ENCODE measurements around the gene SLC5A2.

The SLC5A2 gene

DNA sequence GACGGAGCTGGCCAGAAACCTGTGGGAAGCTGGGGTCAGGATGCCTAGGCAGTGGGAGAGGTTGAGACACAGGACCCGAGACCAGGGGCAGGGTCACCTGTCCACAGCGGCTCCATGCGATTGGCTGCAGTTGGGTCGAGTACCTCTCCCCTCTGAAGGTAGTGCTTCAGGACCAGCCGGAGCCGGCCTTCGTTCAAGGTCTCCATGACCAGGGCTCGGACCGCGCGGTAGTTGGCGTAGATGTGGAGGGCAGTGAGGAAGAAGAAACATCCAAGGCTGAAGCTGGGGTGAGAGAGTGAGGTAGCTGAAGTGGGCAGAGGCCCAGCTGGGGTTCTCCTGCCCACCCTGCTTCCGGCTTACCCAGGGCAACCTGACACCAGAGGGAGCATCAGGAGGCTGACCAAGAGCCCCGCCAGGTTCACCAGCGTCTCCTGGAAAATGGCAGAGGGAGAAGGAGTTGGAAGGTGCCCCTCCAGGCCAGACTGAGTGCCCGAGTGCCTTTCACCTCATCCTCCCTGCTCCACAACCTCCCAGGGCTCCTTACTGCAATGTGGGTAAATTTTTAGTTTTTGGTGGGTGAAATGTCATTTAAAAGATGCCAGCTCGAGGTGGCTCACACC, 10.7 kb downstream of the SLC5A2 start:
- no peaks in the 10 kb centered on the region for H4K20me1 ChIP-seq (ENCODE audit: insufficient read depth, low read length)
- H3K4me2 ChIP-seq (ENCODE audit: low read length), result no peak overlapping the region
- TF ChIP-seq EZH2phosphoT487 (IDR thresholded peaks at IDR 0.05; ENCODE audit: low read depth), result no peak
- TF ChIP-seq, protein P1, sequence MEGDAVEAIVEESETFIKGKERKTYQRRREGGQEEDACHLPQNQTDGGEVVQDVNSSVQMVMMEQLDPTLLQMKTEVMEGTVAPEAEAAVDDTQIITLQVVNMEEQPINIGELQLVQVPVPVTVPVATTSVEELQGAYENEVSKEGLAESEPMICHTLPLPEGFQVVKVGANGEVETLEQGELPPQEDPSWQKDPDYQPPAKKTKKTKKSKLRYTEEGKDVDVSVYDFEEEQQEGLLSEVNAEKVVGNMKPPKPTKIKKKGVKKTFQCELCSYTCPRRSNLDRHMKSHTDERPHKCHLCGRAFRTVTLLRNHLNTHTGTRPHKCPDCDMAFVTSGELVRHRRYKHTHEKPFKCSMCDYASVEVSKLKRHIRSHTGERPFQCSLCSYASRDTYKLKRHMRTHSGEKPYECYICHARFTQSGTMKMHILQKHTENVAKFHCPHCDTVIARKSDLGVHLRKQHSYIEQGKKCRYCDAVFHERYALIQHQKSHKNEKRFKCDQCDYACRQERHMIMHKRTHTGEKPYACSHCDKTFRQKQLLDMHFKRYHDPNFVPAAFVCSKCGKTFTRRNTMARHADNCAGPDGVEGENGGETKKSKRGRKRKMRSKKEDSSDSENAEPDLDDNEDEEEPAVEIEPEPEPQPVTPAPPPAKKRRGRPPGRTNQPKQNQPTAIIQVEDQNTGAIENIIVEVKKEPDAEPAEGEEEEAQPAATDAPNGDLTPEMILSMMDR (IDR thresholded peaks at IDR 0.05; ENCODE audit: low read depth, low read length), result no peak

DNA sequence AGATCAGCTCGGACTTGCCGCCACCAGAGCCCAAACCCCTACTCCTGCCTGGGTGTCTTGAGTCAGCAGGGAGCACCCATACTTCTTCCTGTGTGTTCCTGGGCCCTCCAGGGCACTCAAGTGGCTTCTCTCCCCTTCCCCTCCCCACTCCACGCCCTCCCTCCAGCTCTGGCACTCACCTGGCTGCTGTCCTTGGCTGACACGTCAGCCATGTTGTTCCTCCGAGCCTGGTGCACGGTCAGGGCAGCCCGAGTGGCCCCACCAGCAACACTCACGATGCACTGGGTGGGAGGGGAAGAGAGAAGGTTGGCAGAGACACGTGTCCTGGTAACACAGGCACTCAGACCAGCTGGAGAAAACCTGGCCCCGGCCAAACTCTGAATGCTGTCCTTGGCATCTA, 13.7 kb downstream of the SLC5A2 start:
- no peaks in the 10 kb centered on the region for H3K4me1 ChIP-seq (ENCODE audit: low read length)
- H3K9ac ChIP-seq (ENCODE audit: low read length), result no peak overlapping the region
- no peaks in the 10 kb centered on the region for H3K9me3 ChIP-seq (ENCODE audit: insufficient read depth, low read length)
- H3K79me2 ChIP-seq (ENCODE audit: low read length), result no peaks in the 10 kb centered on the region
- no peak overlapping the region for H3K4me3 ChIP-seq (ENCODE audit: low read length)
- H3K27ac ChIP-seq (ENCODE audit: low read length), result no peak overlapping the region
- no peak overlapping the region for H3K4me2 ChIP-seq (ENCODE audit: low read length)
- no peaks in the 10 kb centered on the region for H4K20me1 ChIP-seq (ENCODE audit: insufficient read depth, low read length)
- peaks cover 19% of the 10 kb centered on the region for H3K36me3 ChIP-seq (replicated peaks; ENCODE audit: low read depth, low read length)
- no peaks in the 10 kb centered on the region for H3K27me3 ChIP-seq (ENCODE audit: low read depth, low read length)
- TF ChIP-seq, protein P1 (IDR thresholded peaks at IDR 0.05; ENCODE audit: low read depth, low read length), result no peak
- no peak for TF ChIP-seq EZH2phosphoT487 (IDR thresholded peaks at IDR 0.05; ENCODE audit: low read depth)
- no peak overlapping the region for H2AFZ ChIP-seq (ENCODE audit: low read depth, low read length)

More for the DNA sequence above, 10.7 kb downstream of the SLC5A2 start:
- no peak overlapping the region for H3K27ac ChIP-seq (ENCODE audit: low read length)
- no peaks in the 10 kb centered on the region for H3K79me2 ChIP-seq (ENCODE audit: low read length)
- no peak overlapping the region for H3K9ac ChIP-seq (ENCODE audit: low read length)
- H3K36me3 ChIP-seq (replicated peaks; ENCODE audit: low read depth, low read length), result peaks cover 12% of the 10 kb centered on the region
- no peak overlapping the region for H3K4me3 ChIP-seq (ENCODE audit: low read length)
- no peak overlapping the region for H2AFZ ChIP-seq (ENCODE audit: low read depth, low read length)
- no peaks in the 10 kb centered on the region for H3K9me3 ChIP-seq (ENCODE audit: insufficient read depth, low read length)
- no peaks in the 10 kb centered on the region for H3K4me1 ChIP-seq (ENCODE audit: low read length)
- no peaks in the 10 kb centered on the region for H3K27me3 ChIP-seq (ENCODE audit: low read depth, low read length)

DNA sequence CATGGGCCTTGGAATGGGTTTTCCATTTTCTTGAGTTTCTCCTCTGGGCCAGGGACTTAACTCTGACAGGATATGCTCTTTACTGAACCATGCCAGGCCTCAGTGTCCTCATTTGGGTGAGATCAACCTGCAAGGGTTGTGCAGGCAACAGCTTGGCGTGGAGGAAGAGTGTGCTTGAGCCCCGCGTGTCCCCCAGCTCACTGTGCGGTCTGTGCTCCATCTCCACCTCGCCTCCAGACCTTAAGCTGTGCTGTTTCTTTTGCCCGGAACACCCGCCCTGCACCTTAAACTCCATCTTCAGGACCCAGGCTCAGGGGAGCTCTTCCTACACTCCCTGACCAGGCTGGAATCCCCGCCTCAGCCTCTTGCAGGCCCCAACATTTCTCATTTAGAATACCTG, 15.6 kb downstream of the SLC5A2 start:
- Histone ChIP-seq H2AFZ (ENCODE audit: low read depth, low read length) (no peak overlapping the region), H3K9ac (ENCODE audit: low read length) (no peak overlapping the region), H3K9me3 (ENCODE audit: insufficient read depth, low read length) (no peaks in the 10 kb centered on the region), H3K4me1 (ENCODE audit: low read length) (no peaks in the 10 kb centered on the region), H4K20me1 (ENCODE audit: insufficient read depth, low read length) (no peaks in the 10 kb centered on the region), H3K4me2 (ENCODE audit: low read length) (no peak overlapping the region), H3K36me3 (replicated peaks; ENCODE audit: low read depth, low read length) (peaks cover 10% of the 10 kb centered on the region), H3K4me3 (ENCODE audit: low read length) (no peak overlapping the region), H3K27ac (ENCODE audit: low read length) (no peak overlapping the region), H3K27me3 (ENCODE audit: low read depth, low read length) (no peaks in the 10 kb centered on the region), H3K79me2 (ENCODE audit: low read length) (no peaks in the 10 kb centered on the region)
- TF ChIP-seq, protein P1 (IDR thresholded peaks at IDR 0.05; ENCODE audit: low read depth, low read length), result no peak
- no peak for TF ChIP-seq EZH2phosphoT487 (IDR thresholded peaks at IDR 0.05; ENCODE audit: low read depth)

DNA sequence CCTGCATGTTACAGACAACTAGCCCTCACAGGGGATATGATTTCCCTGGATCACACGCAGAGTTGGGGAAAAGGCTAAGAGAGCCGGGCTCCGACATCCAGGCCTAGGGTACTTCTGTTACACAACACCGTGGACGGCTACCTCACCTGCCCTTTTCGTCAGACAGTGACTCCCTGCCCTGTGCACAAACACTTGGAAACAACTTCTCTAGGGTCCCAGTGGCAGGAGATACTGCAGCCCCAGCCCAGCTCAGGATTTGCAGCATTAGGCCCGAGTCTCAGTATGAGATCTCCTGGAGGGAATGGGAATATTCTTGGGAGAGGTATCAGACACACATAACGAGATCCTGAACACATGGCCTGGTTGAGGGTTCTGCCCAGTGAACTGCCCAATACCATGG, 17.0 kb downstream of the SLC5A2 start:
- no peak overlapping the region for H3K27ac ChIP-seq (ENCODE audit: low read length)
- peaks cover under 1% of the 10 kb centered on the region; the same call in 1 of the 2 replicates for H3K4me1 ChIP-seq (ENCODE audit: low read length)
- peaks cover 9% of the 10 kb centered on the region for H3K36me3 ChIP-seq (replicated peaks; ENCODE audit: low read depth, low read length)
- no peak overlapping the region for H3K4me3 ChIP-seq (ENCODE audit: low read length)
- TF ChIP-seq, protein P1 (IDR thresholded peaks at IDR 0.05; ENCODE audit: low read depth, low read length), result no peak
- TF ChIP-seq EZH2phosphoT487 (IDR thresholded peaks at IDR 0.05; ENCODE audit: low read depth), result no peak
- H3K9me3 ChIP-seq (ENCODE audit: insufficient read depth, low read length), result no peaks in the 10 kb centered on the region
- no peaks in the 10 kb centered on the region for H3K27me3 ChIP-seq (ENCODE audit: low read depth, low read length)
- H2AFZ ChIP-seq (ENCODE audit: low read depth, low read length), result no peak overlapping the region
- no peaks in the 10 kb centered on the region for H4K20me1 ChIP-seq (ENCODE audit: insufficient read depth, low read length)
- no peaks in the 10 kb centered on the region for H3K79me2 ChIP-seq (ENCODE audit: low read length)
- H3K4me2 ChIP-seq (ENCODE audit: low read length), result no peak overlapping the region
- no peak overlapping the region for H3K9ac ChIP-seq (ENCODE audit: low read length)
